Large intestine (tissue), 3 donors: ENCODE measurements around the gene ORM1. TPM values are rescaled to one million over a fixed set of nuclear protein-coding genes. Genes with fewer than 3 reads are reported as not detected.
"Not testable (repeated sequence)": the region's sequence is repeated elsewhere in the genome, so short reads cannot be mapped to it uniquely, and the experiment has no call there.

Experiments
- DNase-seq, 2 donors: peaks; one replicate each; pipeline versions ENCODE4 v3.0.0 to v3.0.0-alpha.2; 2013
- H3K27ac ChIP-seq: one replicate; pipeline ENCODE4 v1.5.1; 2013; ENCODE audit warnings: low read length
- H3K27me3 ChIP-seq: 2 replicates; pipeline ENCODE4 v1.6.1; 2013; ENCODE audit warnings: low read length; ENCODE audit not compliant: control insufficient read depth, insufficient read depth
- H3K36me3 ChIP-seq: 2 replicates; pipeline ENCODE4 v1.6.1; 2013; ENCODE audit warnings: low read length; ENCODE audit not compliant: control insufficient read depth, insufficient read depth
- H3K4me1 ChIP-seq: one replicate; pipeline ENCODE4 v1.6.1; 2013; ENCODE audit warnings: low read length; ENCODE audit not compliant: control insufficient read depth, insufficient read depth
- H3K4me3 ChIP-seq: one replicate; pipeline ENCODE4 v1.5.1; 2013; ENCODE audit warnings: low read length
- H3K9me3 ChIP-seq: one replicate; pipeline ENCODE4 v1.6.1; 2013; ENCODE audit warnings: mild to moderate bottlenecking, low read depth, low read length, moderate library complexity; ENCODE audit not compliant: control insufficient read depth
- WGBS: methylation state at CpG from one replicate; pipeline ENCODE4 v1.1.5; 2013; ENCODE audit warnings: low lambda C conversion rate; ENCODE audit not compliant: insufficient coverage; 5-methylcytosine and 5-hydroxymethylcytosine counted together
- polyA plus RNA-seq: library from polyadenylated mRNA; unstranded; fragments of 120-200 nt; gene quantifications from one replicate; pipeline ENCODE4 v1.2.1, GENCODE V29; 2013

ORM1 gene
- polyA plus RNA-seq, 1 donor, result 0.09 TPM

GRCh38 chr9:114327749-114328148, 4.9 kb downstream of the ORM1 start:
- no peak for DNase-seq
- Histone ChIP-seq H3K4me1 (no peaks in the 10 kb centered on the region), H3K36me3 (no peaks in the 10 kb centered on the region), H3K9me3 (no peaks in the 10 kb centered on the region), H3K27ac (no peak overlapping the region), H3K27me3 (no peaks in the 10 kb centered on the region), H3K4me3 (no peak overlapping the region)
- no CpG with 5 or more reads among the region's 8 CpGs for WGBS

- not testable (repeated sequence) for H3K27ac ChIP-seq, H3K27me3 ChIP-seq, H3K36me3 ChIP-seq, H3K9me3 ChIP-seq, H3K4me1 ChIP-seq, H3K4me3 ChIP-seq
- DNase-seq, result peak in 1 of 2 donors; percentile 31
- 37% methylated on average over 2 of the region's 10 CpGs for WGBS
Observed at GRCh38 chr9:114328357-114328820, 5.5 kb downstream of the ORM1 start.

- H3K9me3 ChIP-seq, H3K4me1 ChIP-seq, H3K4me3 ChIP-seq, H3K36me3 ChIP-seq, H3K27me3 ChIP-seq, DNase-seq, H3K27ac ChIP-seq: not testable (repeated sequence)
- whole genome bisulfite sequencing, result no CpG with 5 or more reads among the region's 12 CpGs
Observed at GRCh38 chr9:114328937-114329624, 6.2 kb downstream of the ORM1 start.

- H3K27me3 ChIP-seq, H3K4me3 ChIP-seq, H3K27ac ChIP-seq, H3K9me3 ChIP-seq, H3K4me1 ChIP-seq, DNase-seq, H3K36me3 ChIP-seq: not testable (repeated sequence)
- WGBS, result no CpG with 5 or more reads among the region's 10 CpGs
Observed at GRCh38 chr9:114329625-114330022, 6.7 kb downstream of the ORM1 start, which contains the start of gene ORM2. TSS of gene ORM2 (plus strand) at chr9:114329869. CDS start at chr9:114329905, 36 bp downstream.

GRCh38 chr9:114330636-114331035, 7.7 kb downstream of the ORM1 start:
- Histone ChIP-seq H3K9me3 (no peaks in the 10 kb centered on the region), H3K36me3 (peaks cover 2% of the 10 kb centered on the region), H3K4me1 (no peaks in the 10 kb centered on the region), H3K27me3 (no peaks in the 10 kb centered on the region), H3K27ac (no peak overlapping the region), H3K4me3 (no peak overlapping the region)
- WGBS, result 80% methylated on average over 1 of the region's 10 CpGs
- DNase-seq, result no peak

- H3K36me3 ChIP-seq, H3K9me3 ChIP-seq, DNase-seq, H3K4me1 ChIP-seq, H3K27me3 ChIP-seq, H3K27ac ChIP-seq, H3K4me3 ChIP-seq: not testable (repeated sequence)
- WGBS, result no CpG with 5 or more reads among the region's 19 CpGs
Observed at GRCh38 chr9:114331229-114332195, 8.6 kb downstream of the ORM1 start.

- no CpG with 5 or more reads among the region's 4 CpGs for whole genome bisulfite sequencing
- not testable (repeated sequence) for H3K27me3 ChIP-seq, DNase-seq
Observed at GRCh38 chr9:114332474-114333040, 9.7 kb downstream of the ORM1 start.

GRCh38 chr9:114333718-114334117, 10.8 kb downstream of the ORM1 start:
- H3K9me3 ChIP-seq, H3K4me1 ChIP-seq, DNase-seq, H3K27me3 ChIP-seq, H3K4me3 ChIP-seq, H3K27ac ChIP-seq: not testable (repeated sequence)
- WGBS, result no CpG with 5 or more reads among the region's 4 CpGs
- H3K36me3 ChIP-seq, result peaks cover 22% of the 10 kb centered on the region

More at GRCh38 chr9:114332474-114333040, 9.7 kb downstream of the ORM1 start:
- not testable (repeated sequence) for H3K4me1 ChIP-seq, H3K4me3 ChIP-seq, H3K9me3 ChIP-seq, H3K27ac ChIP-seq
- peaks cover 10% of the 10 kb centered on the region for H3K36me3 ChIP-seq

- Histone ChIP-seq H3K27me3 (no peaks in the 10 kb centered on the region), H3K9me3 (no peaks in the 10 kb centered on the region), H3K27ac (no peak overlapping the region), H3K4me1 (no peaks in the 10 kb centered on the region), H3K36me3 (peaks cover 29% of the 10 kb centered on the region), H3K4me3 (no peak overlapping the region)
- no peak for DNase-seq
- WGBS, result no CpG with 5 or more reads among the region's 9 CpGs
Observed at GRCh38 chr9:114334490-114334889, 11.6 kb downstream of the ORM1 start.

- no peak for DNase-seq
- Histone ChIP-seq H3K27ac (no peak overlapping the region), H3K36me3 (peaks cover 41% of the 10 kb centered on the region), H3K4me1 (no peaks in the 10 kb centered on the region), H3K9me3 (no peaks in the 10 kb centered on the region), H3K27me3 (no peaks in the 10 kb centered on the region), H3K4me3 (no peak overlapping the region)
- no CpG with 5 or more reads among the region's 2 CpGs for WGBS
Observed at GRCh38 chr9:114335745-114336144, 12.8 kb downstream of the ORM1 start.
